ENCODE results near the gene TAF11L8.

DNA sequence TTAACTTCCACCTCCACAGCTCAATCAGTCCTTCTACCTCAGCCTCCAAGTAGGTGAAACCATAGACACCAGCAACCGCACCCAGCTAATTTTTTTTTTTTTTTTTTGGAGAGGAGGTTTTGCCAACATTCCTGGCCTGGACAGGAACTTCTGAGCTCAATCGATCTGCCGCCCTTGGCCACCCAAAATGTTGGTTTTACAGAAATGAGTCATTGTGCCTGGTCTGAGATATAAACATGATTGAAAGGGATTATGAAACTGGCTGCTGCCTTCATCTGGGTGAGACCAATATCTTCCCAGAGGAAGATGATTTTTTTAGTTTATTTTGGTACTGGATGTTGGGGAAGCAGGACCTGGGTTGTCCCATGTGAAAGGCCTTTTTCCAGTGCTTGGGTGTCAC lies 28.6 kb upstream of the TAF11L8 start:
- TF ChIP-seq, protein P1, sequence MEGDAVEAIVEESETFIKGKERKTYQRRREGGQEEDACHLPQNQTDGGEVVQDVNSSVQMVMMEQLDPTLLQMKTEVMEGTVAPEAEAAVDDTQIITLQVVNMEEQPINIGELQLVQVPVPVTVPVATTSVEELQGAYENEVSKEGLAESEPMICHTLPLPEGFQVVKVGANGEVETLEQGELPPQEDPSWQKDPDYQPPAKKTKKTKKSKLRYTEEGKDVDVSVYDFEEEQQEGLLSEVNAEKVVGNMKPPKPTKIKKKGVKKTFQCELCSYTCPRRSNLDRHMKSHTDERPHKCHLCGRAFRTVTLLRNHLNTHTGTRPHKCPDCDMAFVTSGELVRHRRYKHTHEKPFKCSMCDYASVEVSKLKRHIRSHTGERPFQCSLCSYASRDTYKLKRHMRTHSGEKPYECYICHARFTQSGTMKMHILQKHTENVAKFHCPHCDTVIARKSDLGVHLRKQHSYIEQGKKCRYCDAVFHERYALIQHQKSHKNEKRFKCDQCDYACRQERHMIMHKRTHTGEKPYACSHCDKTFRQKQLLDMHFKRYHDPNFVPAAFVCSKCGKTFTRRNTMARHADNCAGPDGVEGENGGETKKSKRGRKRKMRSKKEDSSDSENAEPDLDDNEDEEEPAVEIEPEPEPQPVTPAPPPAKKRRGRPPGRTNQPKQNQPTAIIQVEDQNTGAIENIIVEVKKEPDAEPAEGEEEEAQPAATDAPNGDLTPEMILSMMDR (IDR thresholded peaks at IDR 0.05; ENCODE audit: extremely low read depth in 1 of 2, insufficient read depth in 1 of 2, low read depth in 1 of 2, low read length in 2 of 2): no peak
- TF ChIP-seq POLR2AphosphoS5 (IDR thresholded peaks at IDR 0.05; ENCODE audit: insufficient read depth, low read depth, low read length): no peak
- no peak for TF ChIP-seq POLR2A (IDR thresholded peaks at IDR 0.05; ENCODE audit: low read depth, low read length)
- TF ChIP-seq, protein P2, sequence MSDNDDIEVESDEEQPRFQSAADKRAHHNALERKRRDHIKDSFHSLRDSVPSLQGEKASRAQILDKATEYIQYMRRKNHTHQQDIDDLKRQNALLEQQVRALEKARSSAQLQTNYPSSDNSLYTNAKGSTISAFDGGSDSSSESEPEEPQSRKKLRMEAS (IDR thresholded peaks at IDR 0.05; ENCODE audit: insufficient read depth, insufficient read length): no peak
